Measurements from ENCODE around the gene KMT2A.

- no peak for TF ChIP-seq CTCF (IDR thresholded peaks at IDR 0.05; ENCODE audit: poor library complexity, severe bottlenecking)
- no peak for TF ChIP-seq EZH2 (IDR thresholded peaks at IDR 0.05; ENCODE audit: borderline replicate concordance, insufficient read depth, low read length, poor library complexity, severe bottlenecking)
- TF ChIP-seq REST (IDR thresholded peaks at IDR 0.05; ENCODE audit: borderline replicate concordance), result no peak
Observed at GRCh38 chr11:118415739-118416068, 20.6 kb upstream of the KMT2A start.

Data from neural cell (in vitro differentiated cells).